22Rv1 (cell line): Measurements from ENCODE around the gene EIF2S2.

Experiments
- H3K27ac ChIP-seq: fragments of 450-650 bp; 2 replicates; pipeline ENCODE4 v1.5.1; 2017
- ZFX ChIP-seq: fragments of 450-650 bp; IDR thresholded peaks from 2 replicates; pipeline ENCODE4 v1.6.1; 2017; ENCODE audit warnings: antibody characterized with exemption, borderline replicate concordance
- TF ChIP-seq, protein P1 (sequence below): fragments of 450-650 bp; IDR thresholded peaks from 2 replicates; pipeline ENCODE4 v1.5.1; 2017; ENCODE audit warnings: mild to moderate bottlenecking

The EIF2S2 gene

DNA sequence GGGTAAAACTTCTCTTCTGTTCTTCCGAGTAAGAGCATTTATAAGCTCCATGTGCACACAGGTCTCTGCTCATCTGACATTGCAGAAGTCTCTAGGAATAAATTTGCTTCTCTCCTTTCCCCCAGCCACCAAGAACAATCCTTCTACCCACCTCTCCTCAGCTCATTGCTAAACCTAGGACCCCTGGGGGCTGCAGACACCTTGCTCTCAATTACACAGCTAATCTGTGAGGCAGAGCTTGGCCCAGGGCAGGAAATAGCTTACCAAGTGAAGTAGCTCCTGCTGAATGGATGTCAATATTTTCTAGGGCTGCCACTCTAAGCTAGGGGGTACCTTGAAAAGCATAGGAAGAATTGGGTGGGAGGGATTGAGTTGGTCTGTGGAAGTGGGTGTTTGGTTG lies 44.0 kb downstream of the EIF2S2 start:
- TF ChIP-seq, protein P1, sequence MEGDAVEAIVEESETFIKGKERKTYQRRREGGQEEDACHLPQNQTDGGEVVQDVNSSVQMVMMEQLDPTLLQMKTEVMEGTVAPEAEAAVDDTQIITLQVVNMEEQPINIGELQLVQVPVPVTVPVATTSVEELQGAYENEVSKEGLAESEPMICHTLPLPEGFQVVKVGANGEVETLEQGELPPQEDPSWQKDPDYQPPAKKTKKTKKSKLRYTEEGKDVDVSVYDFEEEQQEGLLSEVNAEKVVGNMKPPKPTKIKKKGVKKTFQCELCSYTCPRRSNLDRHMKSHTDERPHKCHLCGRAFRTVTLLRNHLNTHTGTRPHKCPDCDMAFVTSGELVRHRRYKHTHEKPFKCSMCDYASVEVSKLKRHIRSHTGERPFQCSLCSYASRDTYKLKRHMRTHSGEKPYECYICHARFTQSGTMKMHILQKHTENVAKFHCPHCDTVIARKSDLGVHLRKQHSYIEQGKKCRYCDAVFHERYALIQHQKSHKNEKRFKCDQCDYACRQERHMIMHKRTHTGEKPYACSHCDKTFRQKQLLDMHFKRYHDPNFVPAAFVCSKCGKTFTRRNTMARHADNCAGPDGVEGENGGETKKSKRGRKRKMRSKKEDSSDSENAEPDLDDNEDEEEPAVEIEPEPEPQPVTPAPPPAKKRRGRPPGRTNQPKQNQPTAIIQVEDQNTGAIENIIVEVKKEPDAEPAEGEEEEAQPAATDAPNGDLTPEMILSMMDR = no peak
- no peak for TF ChIP-seq ZFX
- no peak overlapping the region for H3K27ac ChIP-seq

DNA sequence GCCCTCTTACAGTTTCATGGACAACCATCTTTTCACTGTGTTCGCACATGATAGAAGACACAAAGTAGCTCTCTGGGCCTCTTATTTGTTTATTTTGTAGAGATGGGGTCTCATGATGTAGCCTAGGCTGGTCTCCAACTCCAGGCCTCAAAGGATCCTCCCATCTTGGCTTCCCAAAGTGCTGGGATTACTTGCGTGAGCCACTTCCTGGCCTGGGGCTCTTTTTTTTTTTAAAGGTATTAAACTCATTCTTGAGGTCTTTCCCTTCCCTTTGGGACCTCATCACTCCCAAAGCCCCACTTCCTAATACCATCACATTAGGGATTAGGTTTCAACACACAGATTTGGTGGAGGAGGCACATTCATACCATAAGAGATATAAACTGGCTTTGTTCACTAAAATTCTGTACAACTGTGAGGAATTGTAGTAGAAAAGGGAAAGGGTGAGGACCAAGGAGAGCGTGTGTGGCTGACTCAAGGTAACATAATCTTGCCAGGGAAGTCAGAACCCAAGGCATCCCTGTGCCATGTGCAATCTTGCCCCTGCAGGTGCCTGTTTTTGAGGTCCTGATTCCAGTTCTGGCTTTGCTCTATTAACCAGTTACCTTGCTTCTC lies 45.5 kb downstream of the EIF2S2 start:
- no peak overlapping the region for H3K27ac ChIP-seq
- TF ChIP-seq, protein P1 = no peak
- TF ChIP-seq ZFX = no peak

DNA sequence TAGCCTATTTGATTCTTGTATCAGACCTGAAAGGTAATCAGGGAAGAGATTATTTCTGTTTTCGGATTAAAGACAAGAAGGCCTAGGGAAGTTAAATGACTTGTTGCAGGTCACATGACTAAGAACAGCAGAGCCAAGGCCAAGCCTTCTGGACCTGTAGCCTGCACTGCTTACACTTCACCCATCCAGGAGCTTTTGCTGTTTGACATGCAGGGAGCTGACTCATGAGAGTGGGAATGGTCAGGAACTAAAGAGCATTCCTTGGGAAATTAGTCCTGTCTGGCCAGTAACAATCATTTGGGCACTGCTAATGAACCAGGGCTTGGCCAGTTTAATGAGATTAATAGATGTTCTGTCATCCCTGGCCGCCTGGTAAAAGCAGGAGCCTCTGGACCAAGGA lies 46.8 kb downstream of the EIF2S2 start:
- H3K27ac ChIP-seq = no peak overlapping the region
- no peak for TF ChIP-seq ZFX
- TF ChIP-seq, protein P1 = no peak

DNA sequence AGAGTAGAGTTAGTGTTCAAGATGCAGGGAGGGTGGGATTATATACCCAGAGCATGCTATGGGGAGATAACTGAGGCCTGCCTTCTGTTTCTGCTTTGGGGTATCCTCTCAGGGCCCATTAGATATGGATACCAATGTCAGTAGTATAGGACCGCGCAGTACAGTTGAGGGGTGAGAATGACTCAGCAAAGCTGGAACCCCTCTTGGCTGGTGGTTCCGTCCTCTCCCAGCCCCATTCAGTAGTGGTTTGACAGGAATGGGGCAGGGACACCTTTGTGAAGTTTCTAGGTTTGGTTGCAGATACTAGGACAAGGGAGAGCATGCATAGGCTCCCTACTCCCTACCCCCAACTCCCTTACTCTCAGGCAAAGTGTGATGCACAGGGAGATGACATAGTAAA lies 47.8 kb downstream of the EIF2S2 start:
- H3K27ac ChIP-seq = no peak overlapping the region
- TF ChIP-seq, protein P1 = no peak
- no peak for TF ChIP-seq ZFX

DNA sequence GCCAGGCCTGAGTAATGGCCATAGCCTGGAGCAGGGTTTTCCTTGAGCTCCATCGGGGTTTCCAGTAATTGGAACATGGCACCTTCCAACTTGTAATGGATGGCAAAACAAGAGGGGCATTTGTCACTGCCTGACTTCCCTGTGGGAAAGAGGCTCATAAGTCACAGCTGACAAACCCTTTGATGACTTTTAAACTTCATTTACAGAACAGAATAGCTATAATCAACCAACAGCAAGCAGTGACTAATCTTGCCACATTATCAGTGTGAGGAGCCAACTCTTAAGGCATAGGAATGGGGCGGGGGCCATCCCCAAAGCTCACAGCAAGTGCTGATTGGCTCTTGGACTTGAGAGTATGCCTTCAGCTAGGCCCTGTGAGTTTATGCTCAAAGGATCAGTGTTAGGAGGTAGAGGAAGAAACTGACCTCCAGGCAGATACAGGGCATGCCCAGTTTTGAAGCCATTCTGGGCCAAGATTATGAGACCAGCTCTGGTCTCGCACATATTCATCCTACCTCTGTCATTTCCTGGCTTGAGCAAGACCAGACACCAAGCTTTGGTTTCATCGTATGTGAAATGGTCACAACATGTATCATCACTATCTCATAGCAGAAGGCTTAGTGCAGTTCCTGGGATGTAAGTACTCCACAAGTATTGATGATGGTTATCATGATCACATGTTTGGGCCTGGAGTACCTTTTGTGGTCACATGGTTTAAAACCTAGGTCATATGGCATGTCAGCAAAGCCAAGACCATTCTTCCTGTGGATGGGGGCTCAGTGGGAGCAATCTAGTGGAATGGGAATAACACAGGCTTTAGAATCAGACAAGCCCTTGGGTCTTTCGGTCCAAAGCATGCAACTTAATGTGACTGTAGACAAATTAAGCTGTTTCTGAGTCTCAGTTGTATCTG lies 49.2 kb downstream of the EIF2S2 start:
- no peak overlapping the region for H3K27ac ChIP-seq
- no peak for TF ChIP-seq ZFX
- TF ChIP-seq, protein P1 = no peak

DNA sequence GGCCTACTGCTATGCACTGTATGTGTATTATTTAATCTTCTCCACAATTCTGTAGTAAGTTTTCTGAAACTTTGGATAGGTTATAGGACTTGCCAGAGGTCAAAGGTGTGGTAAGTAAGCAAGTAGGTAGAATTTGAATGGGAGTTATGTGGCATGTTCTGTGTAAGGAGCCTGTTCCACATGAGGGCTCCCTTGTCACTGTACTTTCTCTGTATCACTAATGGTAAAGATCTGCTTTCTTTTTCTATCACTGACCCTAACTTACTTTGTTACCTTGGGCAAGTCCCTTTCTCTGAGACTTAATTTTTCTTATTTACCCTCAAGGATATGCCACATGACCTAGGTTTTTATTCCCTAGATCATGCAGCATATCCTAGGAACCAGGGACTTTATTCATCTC lies 50.3 kb downstream of the EIF2S2 start:
- H3K27ac ChIP-seq = no peak overlapping the region

More for the DNA sequence above, 50.3 kb downstream of the EIF2S2 start:
- no peak for TF ChIP-seq ZFX
- TF ChIP-seq, protein P1 = no peak
